Keratinocyte (primary cell): ENCODE measurements around the gene IFFO2. TPM values are rescaled to one million over a fixed set of nuclear protein-coding genes. Genes with fewer than 3 reads are reported as not detected.
A peak's percentile ranks its signal among the peaks of the same experiment; 100 is the strongest.

Source experiments
- DNase-seq: peaks from one replicate; pipeline ENCODE4 v3.0.0-alpha.2; 2011; ENCODE audit warnings: low read depth, missing footprints, low spot score
- FAIRE-seq: peaks from 2 replicates; lab custom pipeline; 2011; peaks lifted over from hg19 to GRCh38; lab: Jason Lieb, UNC
- H2AFZ ChIP-seq: 2 replicates; pipeline ENCODE4 v1.6.0; 2012; ENCODE audit warnings: low read length, control low read depth, inconsistent platforms; ENCODE audit not compliant: control insufficient read depth
- H3K27ac ChIP-seq: 2 replicates; pipeline ENCODE4 v1.5.1; 2011; ENCODE audit warnings: low read length; ENCODE audit not compliant: control insufficient read depth, insufficient read depth
- H3K27me3 ChIP-seq: 3 replicates; pipeline ENCODE4 v1.6.0; 2011; ENCODE audit warnings: low read length; ENCODE audit not compliant: control insufficient read depth, insufficient read depth; ENCODE audit errors: extremely low read depth
- H3K36me3 ChIP-seq, 2 experiments: 2 replicates in 1 of 2; 3 replicates in 1 of 2; pipeline ENCODE4 v1.5.1; 2011; ENCODE audit warnings: low read length in 2 of 2, mild to moderate bottlenecking in 1 of 2; ENCODE audit not compliant: control insufficient read depth in 2 of 2, insufficient read depth in 2 of 2; ENCODE audit errors: extremely low read depth in 1 of 2
- H3K4me1 ChIP-seq: 3 replicates; pipeline ENCODE4 v1.5.1; 2011; ENCODE audit warnings: low read length; ENCODE audit not compliant: control insufficient read depth, insufficient read depth; ENCODE audit errors: extremely low read depth
- H3K4me2 ChIP-seq: 3 replicates; pipeline ENCODE4 v1.6.0; 2011; ENCODE audit warnings: low read depth, low read length; ENCODE audit not compliant: control insufficient read depth, insufficient read depth; ENCODE audit errors: extremely low read depth
- H3K4me3 ChIP-seq, 3 experiments: fragments of 200-600 bp in 1 of 3; sonication (generic) in 1 of 3; 2 replicates in 2 of 3; 3 replicates in 1 of 3; pipeline ENCODE4 v1.5.1; 2011 to 2016; ENCODE audit warnings: low read length in 3 of 3, mild to moderate bottlenecking in 3 of 3, control low read depth in 2 of 3, inconsistent platforms in 1 of 3, low read depth in 1 of 3, mixed read lengths in 1 of 3, mixed run types in 1 of 3, moderate library complexity in 1 of 3; ENCODE audit not compliant: control insufficient read depth in 2 of 3, insufficient read depth in 2 of 3; ENCODE audit errors: extremely low read depth in 1 of 3
- H3K79me2 ChIP-seq: 2 replicates; pipeline ENCODE4 v1.6.0; 2012; ENCODE audit warnings: low read length; ENCODE audit not compliant: control insufficient read depth, insufficient read depth
- H3K9ac ChIP-seq: 3 replicates; pipeline ENCODE4 v1.6.0; 2011; ENCODE audit warnings: low read length; ENCODE audit not compliant: control insufficient read depth, insufficient read depth; ENCODE audit errors: extremely low read depth
- H3K9me1 ChIP-seq: 3 replicates; pipeline ENCODE4 v1.6.0; 2011; ENCODE audit warnings: low read length; ENCODE audit not compliant: control insufficient read depth, insufficient read depth; ENCODE audit errors: extremely low read depth
- H3K9me3 ChIP-seq: 2 replicates; pipeline ENCODE4 v1.5.1; 2012; ENCODE audit warnings: low read depth, low read length; ENCODE audit not compliant: control insufficient read depth
- H4K20me1 ChIP-seq: 3 replicates; pipeline ENCODE4 v1.6.0; 2011; ENCODE audit warnings: low read length; ENCODE audit not compliant: control insufficient read depth, insufficient read depth; ENCODE audit errors: extremely low read depth
- EZH2 ChIP-seq: IDR thresholded peaks from one replicate; pipeline ENCODE4 v1.6.1; 2012; ENCODE audit warnings: inconsistent platforms, mild to moderate bottlenecking, low read length, moderate library complexity
- dilution Hi-C: fragments of 300-500 bp; cut with MboI; formaldehyde crosslinking; loops from one replicate; pipeline ENCODE4 v1.7.0; 2020; ENCODE audit warnings: low sequenced_read_pairs; ENCODE audit not compliant: extremely low pct_ligation_motif_present
- polyA minus RNA-seq, 3 experiments: library from RNA; depleted of rRNA, polyadenylated mRNA; stranded (reverse); fragments of >200 nt; gene quantifications; 1 replicate in 1 of 3; 2 replicates in 1 of 3; 3 replicates in 1 of 3; pipeline ENCODE4 v1.2.3, GENCODE V29; 2011
- polyA plus RNA-seq, 5 experiments: library from polyadenylated mRNA; depleted of rRNA in 3 of 5; stranded (reverse) in 3 of 5; stranded (forward) in 1 of 5; unstranded in 1 of 5; fragments of >200 nt; gene quantifications; 1 replicate in 1 of 5; 2 replicates in 3 of 5; 3 replicates in 1 of 5; pipeline versions ENCODE4 v1.2.1 to v1.2.3, GENCODE V29; 2011 to 2012; ENCODE audit warnings: missing spikeins in 2 of 5, low read depth in 1 of 5, low replicate concordance in 1 of 5
- TF ChIP-seq, protein P1 (sequence below), 3 experiments: IDR thresholded peaks in 1 of 3; conservative IDR thresholded peaks in 1 of 3; optimal IDR thresholded peaks in 1 of 3; 2 replicates in 2 of 3; 3 replicates in 1 of 3; pipeline versions ENCODE3 to v1.5.1; 2011; ENCODE audit warnings: low read length in 3 of 3, mild to moderate bottlenecking in 3 of 3, moderate library complexity in 2 of 3, control low read depth in 1 of 3, inconsistent platforms in 1 of 3; ENCODE audit not compliant: insufficient read depth in 2 of 3; ENCODE audit errors: extremely low read depth in 1 of 3

IFFO2 gene
- polyA plus RNA-seq: 55.0 to 61.5 TPM (median 57.9 TPM) in 3 replicates
- polyA plus RNA-seq (2011; ENCODE audit: low read depth): 124 TPM
- 43.0 and 79.6 TPM in 2 replicates for polyA plus RNA-seq (2011; cell fraction: cytosol; rRNA removed)
- polyA plus RNA-seq (2011; cell fraction: nucleus; rRNA removed): 145 and 193 TPM in 2 replicates
- 72.9 and 75.0 TPM in 2 replicates for polyA plus RNA-seq (2012; ENCODE audit: low replicate concordance)
- polyA minus RNA-seq: 106 to 194 TPM (median 118 TPM) in 3 replicates
- 127 TPM for polyA minus RNA-seq (2011; cell fraction: cytosol; rRNA and poly(A)+ RNA removed)
- polyA minus RNA-seq (2011; cell fraction: nucleus; rRNA and poly(A)+ RNA removed): 82.3 and 144 TPM in 2 replicates

DNA sequence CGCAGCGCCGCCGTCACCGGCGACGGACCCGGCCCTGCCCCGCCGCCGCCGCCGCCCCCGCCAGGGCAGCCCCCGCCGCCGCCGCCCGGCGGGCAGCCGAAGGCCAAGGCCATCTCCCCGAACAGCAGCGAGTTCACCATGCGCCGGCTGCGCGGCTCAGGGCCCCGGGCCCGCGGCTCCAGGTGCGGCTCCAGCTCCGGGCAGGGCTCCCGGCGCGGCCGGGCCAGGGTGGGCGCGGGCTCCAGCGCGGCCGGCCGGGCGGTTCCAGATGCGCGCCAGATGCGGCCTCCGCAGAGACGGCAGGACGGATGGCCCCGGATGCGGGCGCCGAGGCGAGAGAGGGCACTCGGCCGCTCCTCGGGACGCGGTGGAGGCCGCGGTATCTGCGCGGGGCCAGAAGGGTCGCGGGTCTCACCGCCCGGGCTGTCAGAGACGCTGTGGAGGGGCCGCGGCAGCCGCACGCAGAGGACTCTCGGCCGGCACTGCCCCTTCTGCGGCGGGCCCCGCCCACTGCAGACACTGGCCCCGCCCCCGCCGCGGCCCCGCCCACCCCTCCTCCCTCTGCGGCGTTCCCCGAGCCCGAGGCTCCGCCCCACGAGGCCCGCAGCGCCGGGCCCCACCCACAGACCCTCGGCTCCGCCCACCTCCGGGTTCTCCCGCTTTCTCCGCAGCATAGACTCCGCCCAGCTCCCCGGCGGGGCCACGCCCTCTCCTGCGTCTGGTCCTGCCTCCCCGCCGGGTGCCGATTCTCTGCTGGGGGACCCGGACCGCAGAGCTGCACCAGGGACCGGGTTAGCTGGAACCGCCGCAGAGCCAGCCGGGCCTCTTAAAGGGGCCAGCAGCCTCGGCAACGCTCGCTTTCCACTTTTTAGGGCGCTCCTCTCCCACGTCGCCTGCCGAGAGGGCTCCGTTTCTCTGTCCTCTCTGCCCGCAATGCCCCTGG lies at the start of gene IFFO2:
TSS of gene IFFO2 (minus strand) at position 484 of the 943 bp plus-strand sequence. CDS start at position 140, 344 bp downstream.
- H3K9me3 ChIP-seq: no peaks in the 10 kb centered on the region
- peak within 1 kb of the TSS; percentile 81 to 93 (median 86) for H3K4me3 ChIP-seq
- peaks cover 17% of the 10 kb centered on the region for H4K20me1 ChIP-seq
- H3K4me2 ChIP-seq: peak within 1 kb of the TSS; percentile 91
- no peaks in the 10 kb centered on the region for H3K27me3 ChIP-seq
- peak within 1 kb of the TSS; percentile 81 for H3K27ac ChIP-seq
- TF ChIP-seq, protein P1, sequence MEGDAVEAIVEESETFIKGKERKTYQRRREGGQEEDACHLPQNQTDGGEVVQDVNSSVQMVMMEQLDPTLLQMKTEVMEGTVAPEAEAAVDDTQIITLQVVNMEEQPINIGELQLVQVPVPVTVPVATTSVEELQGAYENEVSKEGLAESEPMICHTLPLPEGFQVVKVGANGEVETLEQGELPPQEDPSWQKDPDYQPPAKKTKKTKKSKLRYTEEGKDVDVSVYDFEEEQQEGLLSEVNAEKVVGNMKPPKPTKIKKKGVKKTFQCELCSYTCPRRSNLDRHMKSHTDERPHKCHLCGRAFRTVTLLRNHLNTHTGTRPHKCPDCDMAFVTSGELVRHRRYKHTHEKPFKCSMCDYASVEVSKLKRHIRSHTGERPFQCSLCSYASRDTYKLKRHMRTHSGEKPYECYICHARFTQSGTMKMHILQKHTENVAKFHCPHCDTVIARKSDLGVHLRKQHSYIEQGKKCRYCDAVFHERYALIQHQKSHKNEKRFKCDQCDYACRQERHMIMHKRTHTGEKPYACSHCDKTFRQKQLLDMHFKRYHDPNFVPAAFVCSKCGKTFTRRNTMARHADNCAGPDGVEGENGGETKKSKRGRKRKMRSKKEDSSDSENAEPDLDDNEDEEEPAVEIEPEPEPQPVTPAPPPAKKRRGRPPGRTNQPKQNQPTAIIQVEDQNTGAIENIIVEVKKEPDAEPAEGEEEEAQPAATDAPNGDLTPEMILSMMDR (optimal IDR thresholded peaks at IDR 0.05 in 1 of 3, IDR thresholded peaks at IDR 0.05 in 1 of 3, conservative IDR thresholded peaks at IDR 0.05 in 1 of 3; ENCODE audit: extremely low read depth in 1 of 3, insufficient read depth in 2 of 3, low read length in 3 of 3): no peak
- TF ChIP-seq EZH2: no peak
- H2AFZ ChIP-seq: peak within 1 kb of the TSS; percentile 71
- H3K9ac ChIP-seq: peak within 1 kb of the TSS; percentile 78
- peaks cover 49% of the 10 kb centered on the region for H3K79me2 ChIP-seq
- FAIRE-seq: peak; percentile 55
- H3K9me1 ChIP-seq: no peaks in the 10 kb centered on the region
- DNase-seq: no peak
- dilution Hi-C loops: no loop called here
- peaks cover 2 to 23% of the 10 kb centered on the region in 2 experiments for H3K36me3 ChIP-seq
- peaks cover 41% of the 10 kb centered on the region for H3K4me1 ChIP-seq

DNA sequence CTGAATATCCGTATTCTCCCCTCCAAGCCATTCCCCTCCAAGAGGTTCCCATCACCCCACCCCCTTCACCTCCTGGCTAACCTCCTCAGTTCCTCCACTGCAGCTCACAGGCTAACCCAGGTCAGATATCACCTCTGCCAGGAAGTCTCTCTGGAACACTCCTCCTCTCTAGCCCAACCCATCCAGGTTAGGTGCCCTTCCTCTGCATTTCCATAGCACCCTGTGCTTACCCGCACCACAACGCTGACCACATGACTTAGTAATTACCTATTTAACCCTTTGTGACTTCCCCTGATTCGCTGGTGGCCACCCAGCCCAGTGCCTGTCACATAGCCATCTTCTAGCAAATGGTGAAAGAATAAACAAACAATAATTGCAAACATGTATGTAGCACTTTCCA lies 49.5 kb upstream of the IFFO2 start:
- Histone ChIP-seq H3K4me3 (no peak overlapping the region), H3K79me2 (no peaks in the 10 kb centered on the region), H3K9me1 (no peaks in the 10 kb centered on the region), H3K36me3 (no peaks in the 10 kb centered on the region), H3K27me3 (no peaks in the 10 kb centered on the region), H2AFZ (no peak overlapping the region), H3K4me2 (no peak overlapping the region), H3K9me3 (peaks cover 7% of the 10 kb centered on the region), H4K20me1 (no peaks in the 10 kb centered on the region), H3K27ac (no peak overlapping the region), H3K4me1 (peaks cover 18% of the 10 kb centered on the region), H3K9ac (no peak overlapping the region)
- FAIRE-seq (no peak), DNase-seq (no peak)
- TF ChIP-seq, protein P1 (optimal IDR thresholded peaks at IDR 0.05 in 1 of 3, IDR thresholded peaks at IDR 0.05 in 1 of 3, conservative IDR thresholded peaks at IDR 0.05 in 1 of 3; ENCODE audit: extremely low read depth in 1 of 3, insufficient read depth in 2 of 3, low read length in 3 of 3): no peak
- TF ChIP-seq EZH2: no peak
- dilution Hi-C loops: no loop called here
